HG03159 (cell line): Measurements from ENCODE around the gene VN1R5.

Source experiments
- ATAC-seq: cut with Tn5 transposase; IDR thresholded peaks from one replicate; pipeline ENCODE4 v1.9.1; 2021; ENCODE audit warnings: mild to moderate bottlenecking, moderate library complexity; ENCODE audit not compliant: unreplicated experiment

The VN1R5 gene

GRCh38 chr1:247299723-247300381 is 44.0 kb downstream of the VN1R5 start:
- ATAC-seq, result no peak

GRCh38 chr1:247300491-247301175 is 44.8 kb downstream of the VN1R5 start:
- no peak for ATAC-seq

- ATAC-seq, result no peak
Measured at GRCh38 chr1:247301176-247301540, 45.3 kb downstream of the VN1R5 start.

GRCh38 chr1:247303216-247303615 is 47.3 kb downstream of the VN1R5 start:
- no peak for ATAC-seq

- no peak for ATAC-seq
Measured at GRCh38 chr1:247304031-247304430, 48.2 kb downstream of the VN1R5 start.
